H9 (cell line): ENCODE results near the gene SNAPC2. TPM values are rescaled to one million over a fixed set of nuclear protein-coding genes. Genes with fewer than 3 reads are reported as not detected.

ENCODE experiments used
- DNase-seq: peaks from one replicate; pipeline ENCODE4 v3.0.0-alpha.2; 2017
- H2AFZ ChIP-seq: one replicate; pipeline ENCODE4 v1.6.1; 2013; ENCODE audit warnings: mild to moderate bottlenecking, low read length, control low read depth, moderate library complexity
- H2AK5ac ChIP-seq: 2 replicates; pipeline ENCODE4 v1.6.1; 2013; ENCODE audit warnings: low read length, control low read depth, mixed read lengths; ENCODE audit not compliant: insufficient read length
- H2BK120ac ChIP-seq: one replicate; pipeline ENCODE4 v1.6.1; 2013; ENCODE audit warnings: low read depth, mild to moderate bottlenecking, low read length, control low read depth, inconsistent platforms; ENCODE audit not compliant: poor library complexity, severe bottlenecking
- H2BK12ac ChIP-seq: 2 replicates; pipeline ENCODE4 v1.6.1; 2013; ENCODE audit warnings: low read length, control low read depth, mixed read lengths, low read depth; ENCODE audit not compliant: insufficient read length
- H2BK15ac ChIP-seq: 2 replicates; pipeline ENCODE4 v1.6.1; 2013; ENCODE audit warnings: low read depth, low read length, control low read depth
- H2BK20ac ChIP-seq: one replicate; pipeline ENCODE4 v1.6.1; 2013; ENCODE audit warnings: low read depth, mild to moderate bottlenecking, low read length, control low read depth, inconsistent platforms; ENCODE audit not compliant: poor library complexity, severe bottlenecking
- H2BK5ac ChIP-seq: 2 replicates; pipeline ENCODE4 v1.6.1; 2013; ENCODE audit warnings: low read length, control low read depth, mixed read lengths; ENCODE audit not compliant: insufficient read length
- H3K14ac ChIP-seq: 2 replicates; pipeline ENCODE4 v1.6.1; 2013; ENCODE audit warnings: low read length, control low read depth; ENCODE audit not compliant: insufficient read depth
- H3K18ac ChIP-seq: 2 replicates; pipeline ENCODE4 v1.6.1; 2013; ENCODE audit warnings: low read depth, mild to moderate bottlenecking, mixed read lengths, low read length, control low read depth; ENCODE audit not compliant: insufficient read length
- H3K23ac ChIP-seq: 2 replicates; pipeline ENCODE4 v1.6.1; 2013; ENCODE audit warnings: low read length, control low read depth, mixed read lengths, low read depth; ENCODE audit not compliant: insufficient read length
- H3K23me2 ChIP-seq: 2 replicates; pipeline ENCODE4 v1.6.1; 2013; ENCODE audit warnings: low read depth, mild to moderate bottlenecking, mixed read lengths, low read length, control low read depth; ENCODE audit not compliant: insufficient read length, poor library complexity, severe bottlenecking
- H3K27ac ChIP-seq: 2 replicates; pipeline ENCODE4 v1.5.1; 2013; ENCODE audit warnings: low read length, control low read depth, mixed read lengths, low read depth; ENCODE audit not compliant: insufficient read length
- H3K27me3 ChIP-seq: 2 replicates; pipeline ENCODE4 v1.6.1; 2013; ENCODE audit warnings: low read length, control low read depth, inconsistent platforms; ENCODE audit not compliant: insufficient read depth
- H3K4ac ChIP-seq: 2 replicates; pipeline ENCODE4 v1.6.1; 2013; ENCODE audit warnings: low read depth, mild to moderate bottlenecking, control low read depth, inconsistent platforms, low read length, moderate library complexity
- H3K4me1 ChIP-seq: 2 replicates; pipeline ENCODE4 v1.6.1; 2013; ENCODE audit warnings: low read length, control low read depth, inconsistent platforms; ENCODE audit not compliant: insufficient read depth
- H3K4me2 ChIP-seq: 2 replicates; pipeline ENCODE4 v1.6.1; 2013; ENCODE audit warnings: low read length, control low read depth, mixed read lengths; ENCODE audit not compliant: insufficient read length, insufficient read depth
- H3K56ac ChIP-seq: 2 replicates; pipeline ENCODE4 v1.6.1; 2013; ENCODE audit warnings: low read depth, mild to moderate bottlenecking, mixed read lengths, low read length, control low read depth; ENCODE audit not compliant: insufficient read length
- H3K79me1 ChIP-seq: 2 replicates; pipeline ENCODE4 v1.6.1; 2013; ENCODE audit warnings: low read depth, mild to moderate bottlenecking, moderate library complexity, low read length, control low read depth, inconsistent platforms; ENCODE audit not compliant: insufficient read depth, poor library complexity, severe bottlenecking
- H3K79me2 ChIP-seq: 2 replicates; pipeline ENCODE4 v1.6.1; 2013; ENCODE audit warnings: low read length, control low read depth, inconsistent platforms; ENCODE audit not compliant: insufficient read depth
- H3K9ac ChIP-seq: 2 replicates; pipeline ENCODE4 v1.6.1; 2013; ENCODE audit warnings: low read length, control low read depth, mixed read lengths; ENCODE audit not compliant: insufficient read length; ENCODE audit errors: extremely low read depth
- H3K9me3 ChIP-seq: one replicate; pipeline ENCODE4 v1.6.1; 2013; ENCODE audit warnings: low read depth, low read length, inconsistent platforms; ENCODE audit not compliant: control insufficient read depth
- H3T11ph ChIP-seq: one replicate; pipeline ENCODE4 v1.6.1; 2013; ENCODE audit warnings: mild to moderate bottlenecking, low read length, control low read depth, inconsistent platforms
- H4K20me1 ChIP-seq: one replicate; pipeline ENCODE4 v1.6.1; 2013; ENCODE audit not compliant: control insufficient read depth, insufficient read length, insufficient read depth
- H4K5ac ChIP-seq: 2 replicates; pipeline ENCODE4 v1.6.1; 2013; ENCODE audit warnings: low read depth, mild to moderate bottlenecking, mixed read lengths, low read length, control low read depth; ENCODE audit not compliant: insufficient read length
- H4K8ac ChIP-seq: replicated peaks from 2 replicates; pipeline ENCODE4 v1.6.1; 2013; ENCODE audit warnings: low read length, control low read depth, mixed read lengths, low read depth; ENCODE audit not compliant: insufficient read length
- H4K91ac ChIP-seq: 2 replicates; pipeline ENCODE4 v1.6.1; 2013; ENCODE audit warnings: low read depth, mild to moderate bottlenecking, moderate library complexity, mixed read lengths, low read length, control low read depth; ENCODE audit not compliant: insufficient read length
- H3K27ac Mint-ChIP-seq, 3 experiments: 2 replicates in 2 of 3; 3 replicates in 1 of 3; pipeline ENCODE4 v1.8.0; 2020 to 2021; ENCODE audit warnings: mixed read lengths in 3 of 3, mild to moderate bottlenecking in 1 of 3, moderate library complexity in 1 of 3
- H3K27me3 Mint-ChIP-seq: 2 replicates; pipeline ENCODE4 v1.8.0; 2021; ENCODE audit warnings: low read depth, mild to moderate bottlenecking, moderate library complexity, mixed read lengths
- H3K36me3 Mint-ChIP-seq, 3 experiments: 2 replicates in 2 of 3; 3 replicates in 1 of 3; pipeline ENCODE4 v1.8.0; 2020 to 2021; ENCODE audit warnings: low read depth in 3 of 3, mixed read lengths in 3 of 3; ENCODE audit not compliant: insufficient read depth in 1 of 3
- H3K4me1 Mint-ChIP-seq, 2 experiments: 2 replicates each; pipeline ENCODE4 v1.8.0; 2020; ENCODE audit warnings: mixed read lengths in 2 of 2
- H3K4me3 Mint-ChIP-seq, 2 experiments: 2 replicates in 1 of 2; 3 replicates in 1 of 2; pipeline ENCODE4 v1.8.0; 2020 to 2021; ENCODE audit warnings: mild to moderate bottlenecking in 2 of 2, mixed read lengths in 2 of 2, moderate library complexity in 1 of 2
- H3K9me3 Mint-ChIP-seq, 2 experiments: 2 replicates in 1 of 2; 3 replicates in 1 of 2; pipeline ENCODE4 v1.8.0; 2020; ENCODE audit warnings: mild to moderate bottlenecking in 2 of 2, mixed read lengths in 2 of 2, moderate library complexity in 1 of 2
- CTCF ChIP-seq: fragments of 200-600 bp; sonication (generic); conservative IDR thresholded peaks from 3 replicates; pipeline ENCODE4 v1.8.0; 2021; ENCODE audit warnings: antibody characterized with exemption, mild to moderate bottlenecking
- WGBS: extraction: QIAGEN DNeasy Blood & Tissue Kit; methylation state at CpG from one replicate; pipeline ENCODE4 v1.1.7; 2013; ENCODE audit warnings: missing lambda C conversion rate, low lambda C conversion rate, mixed read lengths; ENCODE audit not compliant: insufficient read length; ENCODE audit errors: extremely low coverage; 5-methylcytosine and 5-hydroxymethylcytosine counted together
- total RNA-seq: library from RNA; stranded (reverse); gene quantifications from 2 replicates; pipeline ENCODE4 v1.2.1, GENCODE V29; 2021

SNAPC2 gene
- total RNA-seq, 1 experiment from 2014 or later, result 17.8 TPM

GRCh38 chr19:7969555-7969939 lies 49.4 kb downstream of the SNAPC2 start:
- no CpG with 5 or more reads among the region's 11 CpGs for WGBS
- no peaks in the 10 kb centered on the region for H3K27me3 ChIP-seq
- H3K79me1 ChIP-seq, result no peaks in the 10 kb centered on the region
- no peak overlapping the region for H4K5ac ChIP-seq
- H3K9ac ChIP-seq, result no peak overlapping the region
- no peak overlapping the region for H2AFZ ChIP-seq
- no peak overlapping the region for H3K4me2 ChIP-seq
- no peak overlapping the region for H2BK15ac ChIP-seq
- no peaks in the 10 kb centered on the region for H3K4me1 ChIP-seq
- Mint-ChIP-seq H3K27ac (peak overlapping the region; percentile 64 to 86 (median 80); a peak in 4 of 7 replicates), H3K4me3 (peak overlapping the region in 1 of 2 experiments; percentile 28; a peak in 1 of 5 replicates), H3K27me3 (no peaks in the 10 kb centered on the region), H3K36me3 (peaks cover 36 to 82% (median 64%) of the 10 kb centered on the region in 3 experiments), H3K4me1 (peaks cover 17 to 23% of the 10 kb centered on the region in 2 experiments), H3K9me3 (no peaks in the 10 kb centered on the region)
- H4K8ac ChIP-seq, result no peak overlapping the region
- no peaks in the 10 kb centered on the region for H3K79me2 ChIP-seq
- H2BK12ac ChIP-seq, result no peak overlapping the region
- H2BK120ac ChIP-seq, result no peak overlapping the region
- H3K23me2 ChIP-seq, result no peaks in the 10 kb centered on the region
- no peak overlapping the region for H3K23ac ChIP-seq
- H2BK20ac ChIP-seq, result no peak overlapping the region
- no peak overlapping the region for H3K18ac ChIP-seq
- no peaks in the 10 kb centered on the region for H3K9me3 ChIP-seq
- no peak for TF ChIP-seq CTCF
- no peak overlapping the region for H3K14ac ChIP-seq
- H3K27ac ChIP-seq, result no peak overlapping the region
- H3K4ac ChIP-seq, result no peak overlapping the region
- no peaks in the 10 kb centered on the region for H4K20me1 ChIP-seq
- peak; percentile 78 for DNase-seq
- H2BK5ac ChIP-seq, result no peak overlapping the region
- no peak overlapping the region for H4K91ac ChIP-seq
- no peak overlapping the region for H3T11ph ChIP-seq
- no peak overlapping the region for H2AK5ac ChIP-seq
- no peak overlapping the region for H3K56ac ChIP-seq
